Thoracic aorta (tissue), 2 donors: ENCODE data around the gene COLQ. TPM values are rescaled to one million over a fixed set of nuclear protein-coding genes. Genes with fewer than 3 reads are reported as not detected.

ENCODE experiments used
- ATAC-seq: fragments of 150-250 bp; one replicate; pipeline ENCODE4 v1.8.0; 2017; ENCODE audit warnings: low read depth; ENCODE audit not compliant: insufficient number of reproducible peaks, low FRiP score
- DNase-seq: peaks from one replicate; pipeline ENCODE4 v3.0.0-alpha.2; 2020; ENCODE audit warnings: low spot score
- H3K27ac ChIP-seq, 2 donors: fragments of 200-600 bp; sonication (generic); 1 replicate in 1 of 2; 2 replicates in 1 of 2; pipeline ENCODE4 v1.5.1; 2016; ENCODE audit warnings: mild to moderate bottlenecking in 2 of 2, moderate library complexity in 2 of 2
- H3K27me3 ChIP-seq: fragments of 200-600 bp; sonication (generic); replicated peaks from 2 replicates; pipeline ENCODE4 v1.6.0; 2016; ENCODE audit warnings: mild to moderate bottlenecking; ENCODE audit not compliant: insufficient read depth
- H3K36me3 ChIP-seq: fragments of 200-600 bp; sonication (generic); one replicate; pipeline ENCODE4 v1.5.1; 2016
- H3K4me1 ChIP-seq, 2 donors: fragments of 200-600 bp; sonication (generic); 1 replicate in 1 of 2; 2 replicates in 1 of 2; pipeline versions ENCODE4 v1.5.1 to v1.6.0; 2016; ENCODE audit warnings: low read depth in 2 of 2, mild to moderate bottlenecking in 1 of 2; ENCODE audit not compliant: control insufficient read depth in 1 of 2
- H3K4me3 ChIP-seq: fragments of 200-600 bp; sonication (generic); 2 replicates; pipeline ENCODE4 v1.5.1; 2016; ENCODE audit warnings: mild to moderate bottlenecking
- H3K9me3 ChIP-seq: fragments of 200-600 bp; sonication (generic); 2 replicates; pipeline ENCODE4 v1.5.1; 2016
- CTCF ChIP-seq: fragments of 200-600 bp; sonication (generic); IDR thresholded peaks from one replicate; pipeline ENCODE4 v1.5.1; 2019; ENCODE audit warnings: antibody characterized with exemption
- total RNA-seq, 2 donors: library from RNA; depleted of rRNA; stranded (reverse); fragments of >200 nt; gene quantifications; one replicate each; pipeline versions ENCODE4 v1.1.0 to v1.2.3, GENCODE V29; 2016

COLQ gene
- total RNA-seq, 2 donors from 2014 or later: 3.2 to 9.3 TPM

- DNase-seq (no peak), ATAC-seq (no peak)
- no peak for TF ChIP-seq CTCF
- Histone ChIP-seq H3K36me3 (no peaks in the 10 kb centered on the region), H3K27ac (no peak overlapping the region), H3K4me1 (peaks cover 7 to 9% of the 10 kb centered on the region in 2 donors), H3K9me3 (no peaks in the 10 kb centered on the region), H3K4me3 (no peak overlapping the region), H3K27me3 (no peaks in the 10 kb centered on the region)
These were observed 9.8 kb upstream of the COLQ start for GRCh38 chr3:15531346-15531745.

- TF ChIP-seq CTCF: no peak
- ATAC-seq: no peak
These were observed 7.5 kb upstream of the COLQ start for GRCh38 chr3:15528854-15529537.

GRCh38 chr3:15527031-15527459, 5.5 kb upstream of the COLQ start:
- no peak for ATAC-seq
- peak; percentile 30 for TF ChIP-seq CTCF
- Histone ChIP-seq H3K9me3 (no peaks in the 10 kb centered on the region), H3K4me3 (no peak overlapping the region), H3K27ac (no peak overlapping the region), H3K36me3 (no peaks in the 10 kb centered on the region), H3K4me1 (peaks cover 12 to 14% of the 10 kb centered on the region in 2 donors), H3K27me3 (no peaks in the 10 kb centered on the region)
- no peak for DNase-seq

More at GRCh38 chr3:15528854-15529537, 7.5 kb upstream of the COLQ start:
- Histone ChIP-seq H3K36me3 (no peaks in the 10 kb centered on the region), H3K27ac (no peak overlapping the region), H3K27me3 (no peaks in the 10 kb centered on the region), H3K9me3 (no peaks in the 10 kb centered on the region), H3K4me1 (peaks cover 7 to 9% of the 10 kb centered on the region in 2 donors), H3K4me3 (no peak overlapping the region)
- DNase-seq: no peak

- DNase-seq (no peak), ATAC-seq (no peak)
- H3K4me3 ChIP-seq: no peak overlapping the region
- H3K27ac ChIP-seq: no peak overlapping the region
- peaks cover 16 to 26% of the 10 kb centered on the region in 2 donors for H3K4me1 ChIP-seq
- TF ChIP-seq CTCF: no peak
- H3K27me3 ChIP-seq: no peaks in the 10 kb centered on the region
- no peaks in the 10 kb centered on the region for H3K9me3 ChIP-seq
- no peaks in the 10 kb centered on the region for H3K36me3 ChIP-seq
These were observed 4.3 kb upstream of the COLQ start for GRCh38 chr3:15525790-15526189.

- ATAC-seq (no peak), DNase-seq (no peak)
- Histone ChIP-seq H3K4me3 (no peak overlapping the region), H3K4me1 (peaks cover 16 to 41% of the 10 kb centered on the region in 2 donors), H3K9me3 (no peaks in the 10 kb centered on the region), H3K36me3 (no peaks in the 10 kb centered on the region), H3K27me3 (no peaks in the 10 kb centered on the region), H3K27ac (peak overlapping the region in 1 of 2 donors; percentile 19)
- no peak for TF ChIP-seq CTCF
These were observed 2.3 kb upstream of the COLQ start for GRCh38 chr3:15523660-15524417.
